MM.1S (cell line): ENCODE measurements around the gene DAB1.

Experiments used
- DNase-seq: peaks from one replicate; pipeline ENCODE4 v3.0.0-alpha.2; 2015
- H2AFZ ChIP-seq: fragments of 300-600 bp; sonication (generic); 2 replicates; pipeline ENCODE4 v1.6.0; 2016; ENCODE audit warnings: antibody characterized with exemption, low read length
- H3F3A ChIP-seq: fragments of 300-600 bp; sonication (generic); 2 replicates; pipeline ENCODE4 v1.6.1; 2016; ENCODE audit warnings: mild to moderate bottlenecking, antibody characterized with exemption, low read length, moderate library complexity, mixed read lengths; ENCODE audit not compliant: insufficient read depth
- H3K27ac ChIP-seq: fragments of 300-600 bp; sonication (generic); 2 replicates; pipeline ENCODE4 v1.5.1; 2016; ENCODE audit warnings: mild to moderate bottlenecking, low read length
- H3K27me3 ChIP-seq: fragments of 300-600 bp; sonication (generic); replicated peaks from 2 replicates; pipeline ENCODE4 v1.6.0; 2016; ENCODE audit warnings: low read length; ENCODE audit not compliant: insufficient read depth
- H3K36me3 ChIP-seq: fragments of 300-600 bp; sonication (generic); replicated peaks from 2 replicates; pipeline ENCODE4 v1.6.1; 2016; ENCODE audit warnings: mild to moderate bottlenecking, low read length, mixed read lengths; ENCODE audit not compliant: insufficient read depth
- H3K4me1 ChIP-seq: fragments of 300-600 bp; sonication (generic); 2 replicates; pipeline ENCODE4 v1.6.1; 2016; ENCODE audit warnings: low read length, mixed read lengths
- H3K4me2 ChIP-seq: fragments of 300-600 bp; sonication (generic); 2 replicates; pipeline ENCODE4 v1.6.0; 2016; ENCODE audit warnings: low read depth, low read length
- H3K4me3 ChIP-seq: fragments of 300-600 bp; sonication (generic); 2 replicates; pipeline ENCODE4 v1.5.1; 2016; ENCODE audit warnings: low read length, mixed read lengths
- H3K79me2 ChIP-seq: fragments of 300-600 bp; sonication (generic); 2 replicates; pipeline ENCODE4 v1.6.1; 2016; ENCODE audit warnings: mixed run types, low read length, mixed read lengths
- H3K9ac ChIP-seq: fragments of 300-600 bp; sonication (generic); 2 replicates; pipeline ENCODE4 v1.6.1; 2016; ENCODE audit warnings: low read length, mixed read lengths
- H3K9me2 ChIP-seq: fragments of 300-600 bp; sonication (generic); replicated peaks from 2 replicates; pipeline ENCODE4 v1.6.1; 2016; ENCODE audit warnings: mild to moderate bottlenecking, low read length, mixed read lengths; ENCODE audit not compliant: insufficient read depth
- H3K9me3 ChIP-seq: fragments of 300-600 bp; sonication (generic); replicated peaks from 2 replicates; pipeline ENCODE4 v1.6.1; 2016; ENCODE audit warnings: mild to moderate bottlenecking, low read length, mixed read lengths; ENCODE audit not compliant: insufficient read depth
- H4K20me1 ChIP-seq: fragments of 300-600 bp; sonication (generic); 2 replicates; pipeline ENCODE4 v1.6.1; 2016; ENCODE audit warnings: mild to moderate bottlenecking, low read length, moderate library complexity, mixed read lengths; ENCODE audit not compliant: insufficient read depth
- EZH2 ChIP-seq: fragments of 300-600 bp; sonication (generic); optimal IDR thresholded peaks from 2 replicates; pipeline ENCODE3; 2017; ENCODE audit warnings: low read depth, mild to moderate bottlenecking, antibody characterized with exemption, low read length, mixed read lengths
- EZH2phosphoT487 ChIP-seq: fragments of 300-600 bp; sonication (generic); IDR thresholded peaks from 2 replicates; pipeline ENCODE4 v1.6.1; 2018; ENCODE audit warnings: antibody characterized with exemption, low read length
- TF ChIP-seq, protein P1 (sequence below): fragments of 300-600 bp; sonication (generic); IDR thresholded peaks from 2 replicates; pipeline ENCODE4 v1.5.1; 2016; ENCODE audit warnings: antibody characterized with exemption, low read length, mixed read lengths

Gene DAB1

GRCh38 chr1:57360846-57361407 is 62.9 kb downstream of the DAB1 start:
- no peak overlapping the region for H2AFZ ChIP-seq
- H3K4me2 ChIP-seq, result no peak overlapping the region
- no peaks in the 10 kb centered on the region for H3K4me1 ChIP-seq
- H3F3A ChIP-seq, result no peaks in the 10 kb centered on the region
- TF ChIP-seq EZH2 (no peak), EZH2phosphoT487 (no peak)
- TF ChIP-seq, protein P1, sequence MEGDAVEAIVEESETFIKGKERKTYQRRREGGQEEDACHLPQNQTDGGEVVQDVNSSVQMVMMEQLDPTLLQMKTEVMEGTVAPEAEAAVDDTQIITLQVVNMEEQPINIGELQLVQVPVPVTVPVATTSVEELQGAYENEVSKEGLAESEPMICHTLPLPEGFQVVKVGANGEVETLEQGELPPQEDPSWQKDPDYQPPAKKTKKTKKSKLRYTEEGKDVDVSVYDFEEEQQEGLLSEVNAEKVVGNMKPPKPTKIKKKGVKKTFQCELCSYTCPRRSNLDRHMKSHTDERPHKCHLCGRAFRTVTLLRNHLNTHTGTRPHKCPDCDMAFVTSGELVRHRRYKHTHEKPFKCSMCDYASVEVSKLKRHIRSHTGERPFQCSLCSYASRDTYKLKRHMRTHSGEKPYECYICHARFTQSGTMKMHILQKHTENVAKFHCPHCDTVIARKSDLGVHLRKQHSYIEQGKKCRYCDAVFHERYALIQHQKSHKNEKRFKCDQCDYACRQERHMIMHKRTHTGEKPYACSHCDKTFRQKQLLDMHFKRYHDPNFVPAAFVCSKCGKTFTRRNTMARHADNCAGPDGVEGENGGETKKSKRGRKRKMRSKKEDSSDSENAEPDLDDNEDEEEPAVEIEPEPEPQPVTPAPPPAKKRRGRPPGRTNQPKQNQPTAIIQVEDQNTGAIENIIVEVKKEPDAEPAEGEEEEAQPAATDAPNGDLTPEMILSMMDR, result no peak
- no peaks in the 10 kb centered on the region for H3K79me2 ChIP-seq
- DNase-seq, result no peak
- no peaks in the 10 kb centered on the region for H3K36me3 ChIP-seq
- no peak overlapping the region for H3K9ac ChIP-seq
- H3K27ac ChIP-seq, result no peak overlapping the region
- H3K9me3 ChIP-seq, result no peaks in the 10 kb centered on the region
- H3K4me3 ChIP-seq, result no peak overlapping the region
- H4K20me1 ChIP-seq, result no peaks in the 10 kb centered on the region
- H3K27me3 ChIP-seq, result no peaks in the 10 kb centered on the region
- no peaks in the 10 kb centered on the region for H3K9me2 ChIP-seq

DNA sequence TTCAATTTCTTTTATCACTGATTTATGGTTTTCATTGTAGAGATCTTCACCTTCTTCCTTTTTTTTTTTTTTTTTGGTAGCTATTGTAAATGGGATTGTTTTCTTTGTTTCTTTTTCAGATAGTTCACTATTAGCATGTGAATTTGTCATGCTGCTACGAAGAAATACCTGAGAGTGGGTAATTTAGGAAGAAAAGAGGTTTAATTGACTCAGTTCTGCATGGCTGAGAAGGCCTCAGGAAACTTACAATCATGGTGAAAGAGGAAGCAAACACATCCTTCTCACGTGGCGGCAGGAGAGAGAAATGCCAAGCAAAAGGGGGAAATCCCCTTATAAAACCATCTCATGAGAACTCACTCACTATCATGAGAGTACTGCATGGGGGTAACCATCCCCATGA is 66.4 kb downstream of the DAB1 start:
- Histone ChIP-seq H3K79me2 (no peaks in the 10 kb centered on the region), H3K9me2 (no peaks in the 10 kb centered on the region), H3K4me2 (no peak overlapping the region), H3K27ac (no peak overlapping the region), H3K27me3 (no peaks in the 10 kb centered on the region), H3K4me1 (no peaks in the 10 kb centered on the region), H3F3A (no peaks in the 10 kb centered on the region), H4K20me1 (no peaks in the 10 kb centered on the region), H3K9me3 (no peaks in the 10 kb centered on the region), H3K9ac (no peak overlapping the region), H3K4me3 (no peak overlapping the region), H3K36me3 (no peaks in the 10 kb centered on the region), H2AFZ (no peak overlapping the region)
- DNase-seq, result no peak
- TF ChIP-seq EZH2phosphoT487, result no peak
- TF ChIP-seq, protein P1, result no peak

DNA sequence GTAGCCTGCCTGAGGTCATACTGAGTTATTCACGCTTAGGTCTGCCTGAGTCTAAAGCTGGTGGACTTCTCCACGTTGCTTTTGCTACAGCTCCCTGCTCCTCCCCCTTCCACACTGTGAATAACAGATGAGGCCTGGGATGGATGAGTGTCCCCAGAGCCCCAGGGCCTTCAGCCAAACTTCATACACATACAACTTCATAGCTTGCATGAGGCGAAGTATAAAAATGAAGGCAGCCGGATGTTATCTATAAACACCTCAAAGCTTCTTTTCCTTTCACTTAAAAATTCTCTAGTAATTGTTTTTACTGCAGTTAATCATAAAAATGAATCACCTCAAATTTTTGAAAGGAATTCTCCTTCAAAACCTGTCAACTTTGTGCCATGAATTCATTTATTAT is 70.2 kb downstream of the DAB1 start:
- Histone ChIP-seq H3K27ac (no peak overlapping the region), H3K79me2 (no peaks in the 10 kb centered on the region), H3K4me2 (no peak overlapping the region), H3K27me3 (no peaks in the 10 kb centered on the region), H3K9me2 (no peaks in the 10 kb centered on the region), H3K4me1 (no peaks in the 10 kb centered on the region), H3K4me3 (no peak overlapping the region), H3K36me3 (no peaks in the 10 kb centered on the region), H3F3A (no peaks in the 10 kb centered on the region), H2AFZ (no peak overlapping the region), H4K20me1 (no peaks in the 10 kb centered on the region), H3K9me3 (no peaks in the 10 kb centered on the region), H3K9ac (no peak overlapping the region)
- DNase-seq, result no peak
- TF ChIP-seq EZH2, result no peak
- TF ChIP-seq, protein P1, result no peak
- TF ChIP-seq EZH2phosphoT487, result no peak
